Putamen (tissue), 1 donor: ENCODE measurements around the gene NMT2.

ENCODE experiments used
- DNase-seq: peaks from one replicate; pipeline ENCODE4 v3.0.0-alpha.2; 2016; ENCODE audit warnings: low spot score

Gene NMT2

DNA sequence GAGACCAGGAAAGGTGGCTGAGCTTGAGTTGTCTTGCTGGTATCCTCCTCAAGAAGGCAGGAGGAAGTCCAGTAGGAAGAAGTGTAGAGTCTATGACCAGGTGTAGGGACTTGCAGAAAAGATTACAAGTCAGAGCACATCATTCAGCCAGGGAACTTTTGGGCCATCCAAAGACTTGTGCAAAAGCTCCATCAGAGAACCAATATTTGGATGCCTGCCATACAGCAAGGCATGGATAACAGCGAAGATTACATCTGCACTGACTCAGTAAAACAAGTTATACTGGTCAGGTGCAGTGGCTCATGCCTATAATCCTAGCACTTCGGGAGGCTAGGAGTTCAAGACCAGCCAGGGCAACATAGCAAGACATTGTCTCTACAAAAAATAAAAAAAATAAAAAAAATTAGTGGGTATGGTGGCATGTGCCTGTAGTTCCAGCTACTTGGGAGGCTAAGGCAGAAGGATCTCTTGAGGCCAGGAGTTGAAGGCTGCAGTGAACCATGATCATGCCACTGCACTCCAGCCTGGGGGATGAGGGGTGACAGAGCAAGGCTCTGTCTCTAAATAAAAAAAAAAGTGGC is 13.2 kb upstream of the NMT2 start:
- no peak for DNase-seq

DNA sequence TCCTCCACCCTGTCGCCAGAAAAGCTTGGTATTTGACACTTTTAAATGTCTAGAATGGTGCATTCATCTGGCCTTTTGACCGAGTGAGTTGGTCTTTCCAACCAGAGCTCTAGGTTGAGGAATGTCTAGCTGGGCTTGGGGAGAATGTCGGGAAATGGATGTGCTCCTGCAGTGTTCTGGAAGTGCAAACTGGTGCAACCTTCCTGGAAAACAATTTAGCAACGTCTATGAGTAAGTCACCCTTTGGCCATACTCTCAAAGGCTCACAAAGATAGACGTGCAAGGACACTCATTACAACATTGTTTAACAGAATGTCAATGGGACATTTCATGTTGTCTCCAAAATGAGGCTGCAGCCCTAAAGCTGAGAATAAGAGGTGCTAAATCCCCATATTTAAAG is 12.2 kb upstream of the NMT2 start:
- no peak for DNase-seq

DNA sequence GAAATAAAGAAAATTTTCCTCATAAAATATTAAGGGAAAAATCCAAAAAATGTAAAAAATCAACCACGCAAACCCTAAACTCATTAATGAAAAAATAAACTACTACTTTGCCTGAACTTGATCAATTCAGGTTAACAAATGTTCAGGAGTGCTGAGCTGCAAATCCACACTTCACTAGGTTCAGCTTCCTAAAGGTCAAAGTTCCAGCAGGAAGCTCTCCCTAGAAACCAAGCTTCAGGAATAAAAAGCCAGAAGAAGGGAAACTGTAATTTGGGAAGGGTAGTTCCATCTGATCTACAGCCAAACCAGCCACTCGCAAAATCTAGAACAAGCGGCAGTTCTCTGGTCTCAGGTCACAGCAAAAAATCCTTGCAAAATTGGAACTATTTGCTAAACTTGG is 7.8 kb upstream of the NMT2 start:
- no peak for DNase-seq

DNA sequence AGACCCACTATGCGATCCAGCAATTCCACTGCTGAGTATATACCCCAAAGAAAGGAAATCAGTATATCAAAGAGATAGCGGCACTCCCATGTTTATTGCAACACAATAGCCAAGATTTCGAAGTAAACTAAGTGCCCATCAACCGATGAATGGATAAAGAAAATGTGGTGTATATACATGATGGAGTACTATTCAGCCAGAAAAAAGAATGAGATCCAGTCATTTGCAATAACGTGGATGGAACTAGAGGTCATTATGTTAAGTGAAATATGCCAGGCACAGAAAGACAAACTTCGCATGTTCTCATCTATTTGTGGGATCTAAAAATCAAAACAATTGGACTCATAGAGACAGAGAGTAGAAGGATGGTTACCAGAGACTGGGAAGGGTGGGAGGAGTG is 7.1 kb upstream of the NMT2 start:
- no peak for DNase-seq

DNA sequence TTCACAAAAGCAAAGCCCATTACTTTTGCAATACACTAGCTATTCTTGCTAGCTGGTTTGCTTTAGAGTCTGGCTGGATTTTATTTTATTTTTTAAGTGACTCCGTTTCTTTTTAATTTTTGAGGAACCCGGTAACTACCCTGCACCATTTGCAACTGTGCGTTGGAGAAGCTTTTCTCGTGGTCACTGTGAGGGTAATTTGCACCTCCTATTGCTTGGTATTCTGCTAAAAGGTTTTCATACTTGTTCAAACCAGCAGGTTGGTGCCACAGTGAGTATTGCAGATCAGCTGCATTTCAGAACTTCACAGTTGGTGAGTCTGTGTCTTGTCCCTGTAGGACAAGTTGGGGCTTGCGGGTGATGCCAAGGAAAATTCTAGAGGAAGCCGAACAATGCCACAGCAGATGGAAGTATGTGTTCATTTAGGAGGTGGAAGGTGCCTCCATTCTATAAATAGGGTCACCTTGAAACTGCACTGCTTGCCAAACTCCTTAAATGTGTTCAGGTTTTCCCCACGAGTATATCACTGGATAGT is 3.9 kb upstream of the NMT2 start:
- DNase-seq: no peak

DNA sequence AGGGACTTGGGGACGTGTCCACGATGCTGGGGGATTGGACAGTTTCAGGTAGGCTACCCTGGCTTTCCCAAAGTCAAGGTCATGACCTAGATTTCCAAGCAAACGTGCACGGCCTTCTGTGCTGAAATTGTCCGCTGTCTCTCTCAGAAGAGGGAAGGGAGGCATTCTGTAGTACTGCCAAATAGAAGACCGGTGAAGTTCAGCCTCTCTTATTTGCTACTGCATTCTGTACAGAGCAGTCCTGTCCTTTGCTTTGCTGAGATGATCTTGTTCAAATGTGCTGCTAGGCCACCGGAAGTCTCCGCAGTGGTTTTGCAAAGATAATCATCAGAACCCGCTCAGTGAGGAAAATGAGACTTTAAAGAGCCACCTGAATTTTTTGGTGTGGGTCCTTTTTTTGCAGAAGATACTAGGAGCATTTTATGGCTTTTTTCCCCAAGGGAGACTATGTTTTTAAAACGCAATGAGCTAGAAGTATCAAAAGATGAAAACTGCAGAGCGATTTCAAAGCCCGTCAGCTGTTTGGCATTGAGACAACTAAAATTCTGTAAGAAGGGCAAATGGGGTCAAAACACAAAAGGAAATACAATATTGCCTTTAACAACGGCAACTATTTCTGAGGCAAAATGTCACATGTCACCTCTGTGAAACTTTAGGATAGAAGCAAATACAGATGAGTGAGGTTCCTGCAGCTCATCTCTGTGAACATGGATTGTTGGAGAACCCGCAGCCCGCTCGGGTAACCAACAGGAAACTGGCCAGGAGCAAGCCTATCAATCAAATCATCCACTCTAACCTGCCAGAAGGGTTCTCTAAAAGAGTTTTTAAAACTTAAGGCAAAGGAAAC is 1.3 kb upstream of the NMT2 start:
- DNase-seq: no peak

DNA sequence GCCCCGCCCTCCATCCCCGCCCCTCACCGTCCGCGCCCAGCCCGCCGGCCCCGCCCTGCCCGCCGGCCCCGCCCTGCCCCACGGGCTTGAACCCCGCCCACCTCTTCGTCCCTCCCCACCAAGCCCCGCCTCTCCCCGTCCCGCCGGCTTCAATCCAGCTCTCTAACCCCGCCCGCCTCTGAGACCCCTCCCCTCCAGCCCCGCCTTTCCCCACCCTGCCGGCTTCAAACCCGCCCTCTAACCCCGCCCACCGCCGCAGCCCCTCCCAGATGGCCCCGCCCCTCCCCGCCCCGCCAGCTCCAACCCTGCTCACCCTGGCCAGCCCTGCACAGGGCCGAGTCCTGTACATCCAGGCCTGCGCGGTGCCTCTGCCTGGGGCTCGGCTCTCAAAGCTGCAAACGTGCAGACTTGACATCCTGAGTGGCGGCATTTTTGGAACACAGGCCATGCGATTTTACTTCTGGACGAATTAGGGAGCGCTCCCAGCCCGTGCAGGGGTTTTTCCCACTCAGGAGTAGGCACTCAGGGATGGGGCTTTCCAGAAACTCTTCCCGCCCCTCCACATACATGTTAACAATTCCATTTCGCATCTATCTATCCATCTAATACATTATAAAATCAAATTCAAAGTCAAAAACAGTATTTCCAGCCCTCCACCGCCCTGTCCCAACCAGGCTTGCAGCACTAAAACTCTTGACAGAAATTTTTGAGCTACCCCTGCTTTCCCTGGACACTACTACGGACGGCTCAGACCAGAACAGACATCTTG is 477 bp upstream of the NMT2 start:
- peak; percentile 98 for DNase-seq

DNA sequence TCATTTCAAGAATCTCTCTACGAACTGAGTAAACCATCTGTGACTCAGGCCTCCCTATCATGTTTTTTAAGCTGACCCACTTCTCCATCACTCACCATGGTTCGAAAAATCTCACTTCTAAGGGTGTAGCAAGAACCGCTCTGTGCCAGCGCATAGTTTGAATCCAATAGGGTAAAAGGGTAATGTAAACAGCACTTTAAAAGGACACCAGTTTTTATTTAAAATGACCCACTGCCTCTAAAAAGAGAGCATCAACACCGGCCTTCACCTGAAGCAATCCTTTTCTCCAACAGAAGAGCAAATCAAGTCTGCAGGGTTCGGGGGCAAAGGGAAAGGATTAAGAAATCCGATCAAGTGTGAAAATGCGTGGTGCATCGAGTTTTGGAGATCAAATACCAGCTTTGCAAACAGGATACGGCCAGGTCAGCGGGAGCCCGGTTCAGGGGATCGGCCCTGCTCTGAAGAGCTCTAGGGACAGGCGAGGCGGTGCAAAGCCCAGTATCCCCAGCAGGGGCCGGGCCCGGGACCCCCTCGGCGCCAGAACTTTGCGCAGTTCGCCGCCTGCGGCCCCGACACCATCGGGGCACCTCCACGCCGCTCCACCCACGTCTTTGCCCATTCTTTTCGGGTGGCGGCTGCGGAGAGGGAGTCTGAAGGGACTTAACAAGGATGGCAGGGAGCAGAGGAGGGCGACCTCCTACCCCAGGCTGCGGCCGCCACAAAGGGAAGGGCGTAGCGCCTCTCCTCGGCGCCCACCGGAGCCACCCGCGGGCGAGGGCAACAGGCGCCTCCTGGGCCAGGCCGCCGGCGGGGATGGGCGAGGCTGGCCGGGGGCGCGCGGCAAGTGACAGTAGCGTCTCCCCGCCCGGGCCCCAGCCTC is 842 bp downstream of the NMT2 start:
- DNase-seq: peak; percentile 28

DNA sequence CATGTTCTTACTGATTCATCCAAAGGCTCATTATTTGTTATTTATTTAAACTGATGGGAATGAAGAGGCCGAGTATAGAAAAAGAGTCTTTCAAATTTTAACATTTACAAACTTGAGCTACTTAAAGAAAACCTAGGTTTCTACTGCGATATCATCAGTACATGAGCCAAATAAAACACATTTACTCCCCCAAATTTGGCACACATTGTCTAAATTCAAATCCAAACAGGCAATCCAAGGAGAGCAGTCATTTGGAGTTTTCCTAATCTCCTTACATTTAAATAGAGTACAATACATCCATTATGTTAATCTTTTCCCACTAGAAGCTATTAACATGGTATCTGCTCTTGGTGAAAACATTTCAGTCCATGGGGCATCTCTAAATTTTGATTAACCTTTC is 2.2 kb downstream of the NMT2 start:
- no peak for DNase-seq

DNA sequence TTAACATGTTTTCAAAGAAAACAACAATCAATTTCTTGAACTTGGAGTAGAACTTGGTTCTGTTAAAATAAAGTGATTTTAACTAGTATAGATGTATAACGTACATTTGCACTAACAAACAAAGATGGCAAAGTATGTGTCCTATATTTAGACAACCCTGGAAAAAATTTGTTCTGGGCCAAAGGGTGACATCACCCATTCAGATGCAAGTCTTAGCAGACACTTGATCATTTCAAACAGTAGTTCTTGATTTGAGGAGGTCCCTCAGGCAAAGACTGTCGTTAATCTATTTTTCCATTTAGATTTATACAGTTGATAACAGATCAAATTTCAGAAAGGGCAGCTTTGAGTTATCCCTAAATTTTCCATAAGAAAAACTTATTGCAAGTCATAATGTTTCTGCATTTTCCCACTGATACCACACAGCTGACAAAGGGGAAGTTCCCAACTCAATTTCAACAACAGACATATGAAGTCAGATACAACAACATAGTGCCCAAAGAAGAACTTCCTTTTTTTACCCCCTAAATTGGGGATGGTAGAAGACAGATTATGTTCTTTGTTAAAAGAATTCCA is 5.2 kb downstream of the NMT2 start:
- no peak for DNase-seq

DNA sequence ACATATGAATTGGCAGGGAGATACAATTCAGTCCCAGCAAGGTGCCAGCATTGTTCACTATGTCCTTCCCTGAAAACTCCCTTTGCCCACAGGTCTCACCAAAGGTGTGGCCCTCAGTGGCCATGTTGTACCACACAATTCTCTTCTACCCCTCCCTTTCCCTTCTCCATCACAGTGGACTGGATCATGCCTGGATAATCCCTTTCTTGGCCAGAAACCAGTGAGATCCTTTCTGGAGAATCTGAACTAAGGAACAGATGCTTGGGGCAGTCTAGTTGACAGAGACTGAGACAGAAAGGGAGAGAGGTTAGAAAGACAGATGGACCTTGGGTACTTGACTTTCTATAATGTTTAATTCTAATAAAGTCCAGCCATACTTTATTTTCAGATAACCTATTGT is 9.5 kb downstream of the NMT2 start:
- no peak for DNase-seq

DNA sequence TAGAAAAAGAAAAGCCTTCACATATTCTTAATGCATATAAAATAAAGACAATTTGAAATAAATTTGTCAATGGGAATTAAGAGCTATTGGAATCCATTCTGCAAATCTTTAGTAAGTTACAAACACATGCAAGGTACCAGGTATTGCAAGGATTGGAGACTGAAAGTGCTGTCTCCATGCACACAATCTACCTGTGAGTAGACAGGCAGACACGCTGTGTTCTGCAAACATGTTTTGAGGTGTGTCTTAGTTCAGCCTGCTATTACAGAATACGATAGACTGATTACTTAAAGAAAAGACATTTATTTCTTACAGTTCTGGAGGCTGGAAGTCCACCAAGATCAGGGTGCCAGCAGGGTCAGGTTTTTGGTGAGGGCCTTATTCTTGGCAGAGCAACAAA is 10.0 kb downstream of the NMT2 start:
- DNase-seq: no peak

DNA sequence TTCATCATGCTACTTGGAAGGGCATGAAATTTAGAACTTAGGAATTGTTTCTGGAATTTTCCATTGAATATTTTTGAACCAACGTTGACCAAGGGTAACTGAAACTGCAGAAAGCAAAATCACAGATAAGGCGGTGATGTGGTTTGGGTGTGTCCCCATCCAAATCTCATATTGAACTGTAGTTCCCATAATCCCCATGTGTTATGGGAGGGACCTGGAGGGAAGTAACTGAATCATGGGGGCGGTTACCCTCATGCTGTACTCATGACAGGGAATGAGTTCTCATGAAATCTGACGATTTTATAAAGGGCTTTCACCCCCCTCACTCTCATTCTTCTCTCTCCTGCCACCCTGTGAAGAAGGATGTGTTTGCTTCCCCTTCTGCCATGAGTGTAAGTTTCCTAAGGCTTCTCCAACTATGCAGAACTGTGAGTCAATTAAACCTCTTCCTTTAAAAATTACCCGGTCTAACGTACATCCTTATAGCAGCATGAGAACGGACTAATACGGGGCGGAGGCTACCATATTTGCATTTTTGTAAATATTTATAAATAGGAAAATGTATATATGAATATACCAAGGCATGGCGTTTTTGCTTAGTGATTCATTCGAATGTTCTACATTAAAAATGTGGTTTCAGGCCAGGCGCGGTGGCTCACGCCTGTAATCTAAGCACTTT is 12.4 kb downstream of the NMT2 start:
- DNase-seq: no peak

DNA sequence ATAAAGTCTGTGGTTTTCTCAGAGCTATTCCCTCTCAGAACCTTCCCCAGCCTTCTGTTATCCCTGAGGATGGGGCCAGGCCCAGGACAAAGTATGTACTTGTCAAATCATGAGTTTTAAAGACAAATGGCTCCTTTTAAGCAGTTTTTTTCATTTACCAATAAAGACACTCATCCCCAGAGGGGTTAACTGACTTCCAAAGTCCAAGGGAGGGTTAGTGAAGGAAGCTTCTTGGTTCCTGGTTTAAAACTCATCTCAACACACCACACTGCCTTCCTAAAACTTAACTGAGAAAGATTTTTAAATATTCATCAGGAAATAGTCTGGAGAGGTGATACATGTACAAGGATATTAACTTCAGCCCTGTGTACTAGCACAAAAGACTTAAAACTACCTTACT is 15.9 kb downstream of the NMT2 start:
- DNase-seq: no peak

DNA sequence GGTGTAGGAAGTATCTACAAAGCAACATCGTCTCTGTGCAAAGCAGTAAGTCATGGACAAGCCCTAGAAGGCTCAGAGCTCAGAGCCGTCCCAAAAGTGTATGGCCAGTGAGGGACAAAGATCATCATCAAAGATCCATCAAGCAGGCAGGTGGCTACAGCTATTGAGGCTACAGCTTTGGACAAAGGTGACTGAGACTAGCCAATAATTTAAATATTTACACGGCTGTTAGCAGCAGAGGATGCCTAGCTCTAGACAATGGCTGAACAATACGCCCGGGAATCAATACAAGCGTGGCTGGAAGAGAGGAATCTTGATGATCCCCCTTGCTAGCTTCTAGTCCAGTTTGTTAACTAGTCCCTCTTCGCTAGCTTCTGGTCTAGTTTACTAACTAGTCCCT is 17.9 kb downstream of the NMT2 start:
- DNase-seq: no peak

DNA sequence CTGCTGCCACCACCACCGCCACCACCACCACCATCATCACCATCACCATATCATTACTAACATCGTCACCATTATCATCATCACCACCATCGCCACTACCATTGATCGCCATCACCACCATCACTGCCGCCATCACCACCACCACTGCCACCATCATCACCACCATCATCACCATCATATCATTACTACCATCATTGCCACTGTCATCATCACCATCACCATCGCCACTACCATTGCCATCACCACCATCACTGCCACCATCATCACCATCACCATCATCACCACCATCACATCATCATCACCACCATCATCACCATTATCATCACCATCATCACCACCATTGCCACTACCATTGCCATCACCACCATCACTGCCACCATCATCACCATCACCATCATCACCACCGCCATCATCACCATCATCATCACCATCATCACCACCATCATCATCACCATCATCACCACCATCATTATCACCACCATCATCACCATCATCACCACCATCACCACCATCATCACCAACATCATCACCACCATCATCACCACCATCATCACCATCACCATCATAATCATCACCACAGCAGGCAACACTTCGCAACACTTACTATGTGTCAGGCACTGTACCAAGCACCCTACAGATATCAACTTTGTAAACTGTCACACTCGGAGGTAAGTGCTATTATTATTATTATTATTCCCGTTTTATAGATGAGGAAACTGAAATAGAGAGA is 19.3 kb downstream of the NMT2 start:
- DNase-seq: no peak

DNA sequence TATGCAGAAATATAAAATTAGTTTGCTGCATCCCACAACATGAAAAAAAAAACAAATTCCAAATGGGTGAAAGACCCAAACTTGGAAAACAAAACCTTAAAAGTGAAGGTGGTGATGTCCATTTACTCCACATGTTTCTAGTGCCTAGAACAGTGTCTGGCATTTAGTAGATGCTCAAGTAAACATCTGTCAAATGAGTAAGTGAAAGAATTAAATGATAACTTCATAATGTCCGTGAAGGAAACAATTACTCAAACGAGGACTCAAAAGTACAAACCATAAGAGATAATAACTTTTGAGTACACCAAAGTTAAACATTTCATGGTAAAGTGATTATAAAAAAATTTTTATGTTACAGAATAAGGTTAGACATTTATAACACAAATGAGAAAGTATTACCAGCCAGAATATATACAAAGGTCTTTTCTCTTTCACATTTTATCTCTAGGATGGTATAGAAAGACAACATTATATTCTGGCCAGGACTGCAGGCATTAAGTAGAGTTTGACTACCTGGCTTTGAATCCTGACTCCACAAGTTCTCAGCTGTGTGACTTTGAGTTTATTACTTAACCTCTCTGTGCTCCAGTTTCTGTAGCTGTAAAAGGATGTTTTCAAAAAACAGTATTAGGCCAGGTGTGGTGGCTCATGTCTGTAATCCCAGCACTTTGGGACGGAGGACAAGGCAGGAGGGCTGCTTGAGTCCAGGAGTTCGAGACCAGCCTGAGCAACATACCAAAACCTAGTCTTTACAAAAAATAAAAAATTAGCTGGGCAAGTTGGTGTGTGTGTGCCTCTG is 20.7 kb downstream of the NMT2 start:
- DNase-seq: no peak

DNA sequence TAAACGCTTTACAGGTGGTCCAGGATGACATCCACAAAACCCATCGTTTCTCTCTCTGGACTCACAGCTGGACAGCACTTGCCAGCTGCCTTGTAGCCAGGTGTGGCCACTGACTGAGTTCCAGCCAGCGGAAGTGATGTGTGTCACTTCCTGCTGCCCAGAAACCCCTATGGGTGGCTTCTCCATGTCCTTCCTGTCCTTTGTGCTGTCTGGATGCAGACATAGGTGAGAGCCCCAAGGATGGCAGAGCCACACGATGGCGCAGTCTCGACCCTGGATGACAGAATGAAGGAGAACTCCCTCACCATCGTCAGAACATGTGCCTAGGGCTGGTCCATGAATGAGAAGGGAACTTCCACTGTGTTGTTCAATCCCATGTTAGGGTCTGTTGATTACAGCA is 22.1 kb downstream of the NMT2 start:
- DNase-seq: no peak

DNA sequence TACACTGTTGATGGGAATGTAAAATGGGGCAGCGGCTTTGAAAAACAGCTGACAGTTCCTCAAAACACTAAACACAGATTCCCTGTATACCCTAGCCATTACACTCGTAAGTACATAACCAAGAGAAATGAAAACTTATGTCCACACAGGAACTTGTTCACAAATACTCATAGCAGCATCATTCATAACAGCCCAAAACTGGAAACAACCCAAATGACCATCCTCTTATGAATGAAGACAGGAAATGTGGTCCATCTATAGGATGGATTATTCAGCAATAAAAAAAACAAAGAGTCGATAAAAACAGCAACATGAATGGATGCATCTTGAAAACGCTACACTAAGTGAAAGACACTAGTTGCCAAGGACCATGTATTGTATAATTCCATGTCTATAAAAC is 23.7 kb downstream of the NMT2 start:
- no peak for DNase-seq
